Duodenal mucosa (tissue), 2 donors: ENCODE data around the gene TRUB1.

ENCODE experiments used
- H3K27ac ChIP-seq: one replicate; pipeline ENCODE4 v1.7.0; 2013; ENCODE audit warnings: low read depth, low read length
- H3K27me3 ChIP-seq, 2 donors: one replicate each; pipeline ENCODE4 v1.7.0; 2013; ENCODE audit warnings: low read length in 2 of 2, control low read depth in 1 of 2; ENCODE audit not compliant: insufficient read depth in 2 of 2, control insufficient read depth in 1 of 2
- H3K36me3 ChIP-seq, 2 donors: one replicate each; pipeline ENCODE4 v1.7.0; 2013; ENCODE audit warnings: low read length in 2 of 2, control low read depth in 1 of 2; ENCODE audit not compliant: insufficient read depth in 2 of 2, control insufficient read depth in 1 of 2
- H3K4me1 ChIP-seq, 2 donors: one replicate each; pipeline ENCODE4 v1.7.0; 2013; ENCODE audit warnings: low read length in 2 of 2, control low read depth in 1 of 2; ENCODE audit not compliant: insufficient read depth in 2 of 2, control insufficient read depth in 1 of 2
- H3K4me3 ChIP-seq, 2 donors: one replicate each; pipeline ENCODE4 v1.7.0; 2013; ENCODE audit warnings: low read length in 2 of 2, low read depth in 1 of 2
- H3K9ac ChIP-seq, 2 donors: one replicate each; pipeline ENCODE4 v1.7.0; 2013; ENCODE audit warnings: low read length in 2 of 2, low read depth in 1 of 2
- H3K9me3 ChIP-seq, 2 donors: one replicate each; pipeline ENCODE4 v1.7.0; 2013; ENCODE audit warnings: low read length in 2 of 2, control low read depth in 1 of 2; ENCODE audit not compliant: control insufficient read depth in 1 of 2

Gene TRUB1

GRCh38 chr10:114938856-114939193 lies 830 bp downstream of the TRUB1 start:
- no peaks in the 10 kb centered on the region for H3K9me3 ChIP-seq
- H3K36me3 ChIP-seq = peaks cover 13% of the 10 kb centered on the region in 2 donors
- H3K27me3 ChIP-seq = no peaks in the 10 kb centered on the region
- peak overlapping the region; percentile 90 to 97 for H3K9ac ChIP-seq
- H3K27ac ChIP-seq = no peak overlapping the region
- H3K4me1 ChIP-seq = peaks cover 9 to 13% of the 10 kb centered on the region in 2 donors
- H3K4me3 ChIP-seq = peak overlapping the region; percentile 92 to 98

- peaks cover 9 to 13% of the 10 kb centered on the region in 2 donors for H3K4me1 ChIP-seq
- peaks cover 13 to 21% of the 10 kb centered on the region in 2 donors for H3K36me3 ChIP-seq
- no peaks in the 10 kb centered on the region for H3K9me3 ChIP-seq
- H3K4me3 ChIP-seq = no peak overlapping the region
- no peak overlapping the region for H3K9ac ChIP-seq
- H3K27me3 ChIP-seq = no peaks in the 10 kb centered on the region
- H3K27ac ChIP-seq = no peak overlapping the region
Observed at GRCh38 chr10:114940735-114941134, 2.7 kb downstream of the TRUB1 start.

- H3K4me3 ChIP-seq = no peak overlapping the region
- peaks cover 9 to 13% of the 10 kb centered on the region in 2 donors for H3K4me1 ChIP-seq
- no peak overlapping the region for H3K9ac ChIP-seq
- H3K27me3 ChIP-seq = no peaks in the 10 kb centered on the region
- H3K9me3 ChIP-seq = no peaks in the 10 kb centered on the region
- H3K27ac ChIP-seq = no peak overlapping the region
- peaks cover 16 to 23% of the 10 kb centered on the region in 2 donors for H3K36me3 ChIP-seq
Observed at GRCh38 chr10:114943000-114943399, 5.0 kb downstream of the TRUB1 start.

GRCh38 chr10:114953047-114953446 lies 15.1 kb downstream of the TRUB1 start:
- Histone ChIP-seq H3K9ac (no peak overlapping the region), H3K27ac (no peak overlapping the region), H3K9me3 (no peaks in the 10 kb centered on the region)

DNA sequence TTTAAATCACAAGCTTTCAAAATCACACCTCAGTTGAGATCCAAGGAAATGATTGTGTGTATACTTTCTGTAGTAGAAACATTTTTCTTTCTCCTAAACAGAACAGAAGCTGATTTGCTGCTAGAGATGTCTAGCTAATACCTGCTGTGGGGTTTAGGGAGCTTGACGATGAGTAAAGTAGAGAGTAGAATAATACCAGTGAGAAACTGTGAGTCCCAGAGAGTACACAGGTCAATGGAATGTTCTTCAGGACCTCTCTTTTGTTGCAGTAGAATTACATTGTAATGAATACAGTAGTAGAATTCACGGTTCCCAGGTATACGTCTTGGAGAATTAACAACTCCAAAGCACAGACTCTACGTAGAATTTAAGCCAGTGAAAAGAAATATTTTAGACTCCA lies 18.0 kb downstream of the TRUB1 start:
- no peaks in the 10 kb centered on the region for H3K27me3 ChIP-seq
- H3K27ac ChIP-seq = no peak overlapping the region
- H3K9ac ChIP-seq = no peak overlapping the region
- peaks cover 4 to 8% of the 10 kb centered on the region in 2 donors for H3K36me3 ChIP-seq
- no peaks in the 10 kb centered on the region for H3K4me1 ChIP-seq
- no peak overlapping the region for H3K4me3 ChIP-seq
- no peaks in the 10 kb centered on the region for H3K9me3 ChIP-seq

More at GRCh38 chr10:114953047-114953446, 15.1 kb downstream of the TRUB1 start:
- Histone ChIP-seq H3K36me3 (peaks cover 0 to 11% of the 10 kb centered on the region in 2 donors), H3K4me1 (no peaks in the 10 kb centered on the region), H3K27me3 (no peaks in the 10 kb centered on the region), H3K4me3 (no peak overlapping the region)

- Histone ChIP-seq H3K27me3 (no peaks in the 10 kb centered on the region), H3K9me3 (no peaks in the 10 kb centered on the region), H3K4me3 (no peak overlapping the region), H3K9ac (no peak overlapping the region), H3K4me1 (no peaks in the 10 kb centered on the region), H3K36me3 (peaks cover 4 to 8% of the 10 kb centered on the region in 2 donors), H3K27ac (no peak overlapping the region)
Observed at GRCh38 chr10:114956466-114956865, 18.5 kb downstream of the TRUB1 start.

- Histone ChIP-seq H3K27me3 (no peaks in the 10 kb centered on the region), H3K36me3 (peaks cover 4 to 8% of the 10 kb centered on the region in 2 donors), H3K9me3 (no peaks in the 10 kb centered on the region), H3K9ac (no peak overlapping the region), H3K4me3 (no peak overlapping the region), H3K27ac (no peak overlapping the region), H3K4me1 (no peaks in the 10 kb centered on the region)
Observed at GRCh38 chr10:114957122-114957521, 19.1 kb downstream of the TRUB1 start.

DNA sequence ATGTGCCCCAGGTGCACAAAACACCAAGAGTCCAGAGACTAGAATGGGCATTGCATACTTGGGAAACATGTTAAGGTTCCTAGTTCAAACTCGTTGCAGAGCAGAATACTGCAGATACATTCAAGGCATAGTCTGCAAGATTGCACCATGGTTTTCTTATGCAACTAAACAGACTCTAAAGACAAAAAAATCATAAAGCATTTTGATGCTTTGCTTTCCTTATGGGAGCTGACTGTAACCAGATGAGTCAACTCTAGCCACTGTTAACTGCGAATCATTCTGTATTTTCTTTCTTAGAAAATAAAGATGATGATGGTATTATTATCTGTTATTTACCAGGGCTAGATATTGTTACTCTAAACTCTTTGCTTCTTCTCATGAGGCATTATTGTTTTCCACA lies 19.7 kb downstream of the TRUB1 start:
- Histone ChIP-seq H3K27me3 (no peaks in the 10 kb centered on the region), H3K9ac (no peak overlapping the region), H3K27ac (no peak overlapping the region), H3K4me1 (no peaks in the 10 kb centered on the region), H3K36me3 (peaks cover 8% of the 10 kb centered on the region in 2 donors), H3K9me3 (no peaks in the 10 kb centered on the region), H3K4me3 (no peak overlapping the region)

- Histone ChIP-seq H3K9ac (no peak overlapping the region), H3K27me3 (no peaks in the 10 kb centered on the region), H3K4me3 (no peak overlapping the region), H3K36me3 (peaks cover 6 to 12% of the 10 kb centered on the region in 2 donors), H3K9me3 (no peaks in the 10 kb centered on the region), H3K4me1 (no peaks in the 10 kb centered on the region), H3K27ac (no peak overlapping the region)
Observed at GRCh38 chr10:114962441-114962840, 24.4 kb downstream of the TRUB1 start.

GRCh38 chr10:114963908-114964307 lies 25.9 kb downstream of the TRUB1 start:
- no peak overlapping the region for H3K9ac ChIP-seq
- H3K9me3 ChIP-seq = no peaks in the 10 kb centered on the region
- no peaks in the 10 kb centered on the region for H3K27me3 ChIP-seq
- H3K4me1 ChIP-seq = no peaks in the 10 kb centered on the region
- no peak overlapping the region for H3K27ac ChIP-seq
- H3K36me3 ChIP-seq = peaks cover 6 to 12% of the 10 kb centered on the region in 2 donors
- no peak overlapping the region for H3K4me3 ChIP-seq

DNA sequence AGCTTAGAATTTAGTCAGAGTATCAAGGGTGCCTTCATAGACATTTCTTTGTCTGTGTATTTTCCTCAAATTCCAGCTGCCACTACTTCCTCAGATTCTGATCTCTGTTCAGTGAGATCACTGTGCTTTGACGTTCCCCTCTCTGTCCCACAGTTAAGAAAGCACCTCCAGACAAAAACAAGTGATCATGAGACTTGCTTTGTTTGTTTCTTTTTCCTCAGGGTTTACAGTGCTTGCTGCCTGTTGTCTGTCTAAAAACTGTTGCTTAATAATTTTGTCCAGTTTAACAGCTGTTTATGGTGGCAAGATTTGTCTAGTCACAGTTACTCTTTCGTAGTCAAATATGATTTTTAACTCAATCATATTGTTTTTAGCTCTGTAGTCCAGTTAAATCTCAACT lies 29.1 kb downstream of the TRUB1 start:
- H3K4me1 ChIP-seq = no peaks in the 10 kb centered on the region
- no peak overlapping the region for H3K9ac ChIP-seq
- H3K9me3 ChIP-seq = no peaks in the 10 kb centered on the region
- no peaks in the 10 kb centered on the region for H3K27me3 ChIP-seq
- H3K36me3 ChIP-seq = peaks cover 2 to 8% of the 10 kb centered on the region in 2 donors
- no peak overlapping the region for H3K4me3 ChIP-seq
- H3K27ac ChIP-seq = no peak overlapping the region
